Neural progenitor cell (in vitro differentiated cells): Measurements from ENCODE around the gene SLC43A1. TPM values are rescaled to one million over a fixed set of nuclear protein-coding genes. Genes with fewer than 3 reads are reported as not detected.

Experiments
- DNase-seq: peaks from one replicate; pipeline ENCODE4 v3.0.0-alpha.2; 2016; ENCODE audit warnings: low spot score
- H2AFZ ChIP-seq: fragments of 200-600 bp; sonication (generic); replicated peaks from 2 replicates; pipeline ENCODE4 v1.6.1; 2016; ENCODE audit warnings: antibody characterized with exemption
- H3F3A ChIP-seq: fragments of 200-600 bp; sonication (generic); 2 replicates; pipeline ENCODE4 v1.6.1; 2016; ENCODE audit warnings: antibody characterized with exemption, low read depth
- H3K27ac ChIP-seq: fragments of 200-600 bp; sonication (generic); 2 replicates; pipeline ENCODE4 v1.5.1; 2016; ENCODE audit warnings: mild to moderate bottlenecking
- H3K27me3 ChIP-seq: fragments of 200-600 bp; sonication (generic); 2 replicates; pipeline ENCODE4 v1.6.1; 2016; ENCODE audit warnings: mild to moderate bottlenecking, moderate library complexity
- H3K36me3 ChIP-seq: fragments of 200-600 bp; sonication (generic); 2 replicates; pipeline ENCODE4 v1.5.1; 2016
- H3K4me1 ChIP-seq: fragments of 200-600 bp; sonication (generic); 2 replicates; pipeline ENCODE4 v1.6.1; 2016; ENCODE audit warnings: mixed run types
- H3K4me2 ChIP-seq: fragments of 200-600 bp; sonication (generic); 2 replicates; pipeline ENCODE4 v1.6.1; 2016
- H3K4me3 ChIP-seq: fragments of 200-600 bp; sonication (generic); 2 replicates; pipeline ENCODE4 v1.5.1; 2016
- H3K79me2 ChIP-seq: fragments of 200-600 bp; sonication (generic); 2 replicates; pipeline ENCODE4 v1.6.1; 2016; ENCODE audit warnings: low read depth
- H3K9ac ChIP-seq: fragments of 200-600 bp; sonication (generic); 2 replicates; pipeline ENCODE4 v1.6.1; 2016
- H3K9me3 ChIP-seq: fragments of 200-600 bp; sonication (generic); 2 replicates; pipeline ENCODE4 v1.5.1; 2016; ENCODE audit warnings: low read depth
- H4K20me1 ChIP-seq: fragments of 200-600 bp; sonication (generic); 2 replicates; pipeline ENCODE4 v1.6.1; 2016; ENCODE audit warnings: low read depth
- H3K27ac Mint-ChIP-seq: 3 replicates; pipeline ENCODE4 v1.8.0; 2021; ENCODE audit warnings: mixed read lengths
- H3K27me3 Mint-ChIP-seq: 2 replicates; pipeline ENCODE4 v1.8.0; 2022; ENCODE audit warnings: low read depth, mild to moderate bottlenecking, inconsistent platforms, moderate library complexity, mixed read lengths; ENCODE audit not compliant: insufficient read depth
- H3K36me3 Mint-ChIP-seq: 3 replicates; pipeline ENCODE4 v1.8.0; 2021; ENCODE audit warnings: mixed read lengths
- H3K4me1 Mint-ChIP-seq: 3 replicates; pipeline ENCODE4 v1.8.0; 2021; ENCODE audit warnings: mixed read lengths
- H3K4me3 Mint-ChIP-seq: 3 replicates; pipeline ENCODE4 v1.8.0; 2021; ENCODE audit warnings: mild to moderate bottlenecking, moderate library complexity, mixed read lengths
- H3K9me3 Mint-ChIP-seq: 3 replicates; pipeline ENCODE4 v1.8.0; 2020; ENCODE audit warnings: mixed read lengths
- EZH2 ChIP-seq: fragments of 200-600 bp; sonication (generic); IDR thresholded peaks from 2 replicates; pipeline ENCODE4 v1.6.1; 2017; ENCODE audit warnings: antibody characterized with exemption, mild to moderate bottlenecking, moderate library complexity
- EZH2phosphoT487 ChIP-seq: fragments of 200-600 bp; sonication (generic); IDR thresholded peaks from 2 replicates; pipeline ENCODE4 v1.6.1; 2017; ENCODE audit warnings: antibody characterized with exemption
- total RNA-seq: library from RNA; depleted of rRNA; stranded (reverse); fragments of >200 nt; gene quantifications from 2 replicates; pipeline ENCODE4 v1.2.3, GENCODE V29; 2015; ENCODE audit warnings: low replicate concordance
- TF ChIP-seq, protein P1 (sequence below): fragments of 200-600 bp; sonication (generic); IDR thresholded peaks from 2 replicates; pipeline ENCODE4 v1.5.1; 2017; ENCODE audit warnings: antibody characterized with exemption, mild to moderate bottlenecking

Gene SLC43A1
- total RNA-seq, 1 donor from 2014 or later, result 0.99 TPM

DNA sequence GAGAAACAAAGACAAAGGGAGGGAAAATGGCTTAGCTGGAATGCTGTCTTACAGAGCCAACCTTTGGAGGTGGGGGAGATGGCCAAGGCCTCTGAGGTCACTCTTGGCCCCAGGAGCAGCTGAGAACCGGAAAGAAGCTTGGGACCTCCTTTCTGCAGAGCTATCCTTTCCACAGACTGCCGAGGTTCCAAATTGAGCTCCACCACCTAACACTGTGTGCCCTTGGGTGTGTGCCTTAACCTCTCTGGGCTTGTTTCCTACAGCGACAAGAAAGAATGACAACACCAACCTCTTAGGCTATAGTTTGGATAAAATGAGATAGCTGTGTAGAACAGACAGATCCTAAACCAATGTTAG lies 32.0 kb downstream of the SLC43A1 start:
- Histone ChIP-seq H3K9me3 (no peaks in the 10 kb centered on the region), H3K9ac (no peak overlapping the region), H3K4me3 (peak overlapping the region; percentile 67), H2AFZ (peak overlapping the region; percentile 90), H3K27me3 (peaks cover 67% of the 10 kb centered on the region), H3K4me1 (peaks cover 6% of the 10 kb centered on the region), H3K36me3 (no peaks in the 10 kb centered on the region), H3K27ac (no peak overlapping the region), H4K20me1 (peaks cover 8% of the 10 kb centered on the region), H3K79me2 (no peaks in the 10 kb centered on the region), H3K4me2 (peak overlapping the region; percentile 97), H3F3A (peaks cover 23% of the 10 kb centered on the region)
- Mint-ChIP-seq H3K4me1 (peaks cover 44% of the 10 kb centered on the region), H3K27me3 (peaks cover 38% of the 10 kb centered on the region), H3K36me3 (no peaks in the 10 kb centered on the region), H3K4me3 (peak overlapping the region; percentile 77), H3K9me3 (no peaks in the 10 kb centered on the region), H3K27ac (no peak overlapping the region)
- no peak for DNase-seq
- TF ChIP-seq EZH2, result no peak
- no peak for TF ChIP-seq EZH2phosphoT487
- TF ChIP-seq, protein P1, sequence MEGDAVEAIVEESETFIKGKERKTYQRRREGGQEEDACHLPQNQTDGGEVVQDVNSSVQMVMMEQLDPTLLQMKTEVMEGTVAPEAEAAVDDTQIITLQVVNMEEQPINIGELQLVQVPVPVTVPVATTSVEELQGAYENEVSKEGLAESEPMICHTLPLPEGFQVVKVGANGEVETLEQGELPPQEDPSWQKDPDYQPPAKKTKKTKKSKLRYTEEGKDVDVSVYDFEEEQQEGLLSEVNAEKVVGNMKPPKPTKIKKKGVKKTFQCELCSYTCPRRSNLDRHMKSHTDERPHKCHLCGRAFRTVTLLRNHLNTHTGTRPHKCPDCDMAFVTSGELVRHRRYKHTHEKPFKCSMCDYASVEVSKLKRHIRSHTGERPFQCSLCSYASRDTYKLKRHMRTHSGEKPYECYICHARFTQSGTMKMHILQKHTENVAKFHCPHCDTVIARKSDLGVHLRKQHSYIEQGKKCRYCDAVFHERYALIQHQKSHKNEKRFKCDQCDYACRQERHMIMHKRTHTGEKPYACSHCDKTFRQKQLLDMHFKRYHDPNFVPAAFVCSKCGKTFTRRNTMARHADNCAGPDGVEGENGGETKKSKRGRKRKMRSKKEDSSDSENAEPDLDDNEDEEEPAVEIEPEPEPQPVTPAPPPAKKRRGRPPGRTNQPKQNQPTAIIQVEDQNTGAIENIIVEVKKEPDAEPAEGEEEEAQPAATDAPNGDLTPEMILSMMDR, result no peak

DNA sequence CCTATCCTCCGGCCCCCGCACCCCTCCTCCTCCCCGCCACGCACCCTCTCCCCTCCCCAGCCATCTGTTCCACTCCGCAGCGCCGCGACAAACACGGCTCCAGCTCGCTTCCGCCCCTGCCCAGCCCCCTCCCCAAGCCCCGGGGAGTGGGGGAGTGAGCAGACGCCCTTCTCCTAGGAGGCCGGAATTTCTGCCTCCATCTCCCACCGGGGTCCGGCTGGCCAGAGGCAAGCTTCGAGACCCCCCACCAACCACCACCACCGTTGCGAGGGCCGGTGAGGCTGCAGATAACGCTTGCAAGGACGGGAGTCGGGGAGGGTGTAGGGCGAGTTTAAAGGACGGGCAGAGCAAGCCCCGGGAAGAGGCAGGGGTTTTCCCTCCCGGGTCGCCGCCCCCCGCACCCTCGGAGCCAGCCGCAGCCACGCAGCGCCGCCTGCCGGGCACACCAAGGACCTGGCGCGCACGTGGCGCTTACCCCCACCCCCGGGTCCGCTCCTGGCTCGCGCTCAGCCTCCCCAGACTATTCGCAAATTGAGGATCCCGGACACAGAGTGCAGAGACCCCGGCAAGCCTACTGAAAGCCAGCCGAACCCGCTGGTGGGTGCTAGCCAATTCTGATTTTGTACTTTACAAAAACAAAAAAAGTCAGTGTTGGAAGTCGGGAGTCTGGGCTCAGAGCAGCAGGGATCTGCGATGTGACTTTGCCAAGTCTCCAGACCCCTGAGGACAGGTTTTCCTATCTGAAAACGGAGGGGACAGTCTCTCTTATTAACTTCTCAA lies 32.5 kb downstream of the SLC43A1 start:
- peaks cover 39% of the 10 kb centered on the region for H3K27me3 Mint-ChIP-seq
- no peak overlapping the region for H3K9ac ChIP-seq

DNA sequence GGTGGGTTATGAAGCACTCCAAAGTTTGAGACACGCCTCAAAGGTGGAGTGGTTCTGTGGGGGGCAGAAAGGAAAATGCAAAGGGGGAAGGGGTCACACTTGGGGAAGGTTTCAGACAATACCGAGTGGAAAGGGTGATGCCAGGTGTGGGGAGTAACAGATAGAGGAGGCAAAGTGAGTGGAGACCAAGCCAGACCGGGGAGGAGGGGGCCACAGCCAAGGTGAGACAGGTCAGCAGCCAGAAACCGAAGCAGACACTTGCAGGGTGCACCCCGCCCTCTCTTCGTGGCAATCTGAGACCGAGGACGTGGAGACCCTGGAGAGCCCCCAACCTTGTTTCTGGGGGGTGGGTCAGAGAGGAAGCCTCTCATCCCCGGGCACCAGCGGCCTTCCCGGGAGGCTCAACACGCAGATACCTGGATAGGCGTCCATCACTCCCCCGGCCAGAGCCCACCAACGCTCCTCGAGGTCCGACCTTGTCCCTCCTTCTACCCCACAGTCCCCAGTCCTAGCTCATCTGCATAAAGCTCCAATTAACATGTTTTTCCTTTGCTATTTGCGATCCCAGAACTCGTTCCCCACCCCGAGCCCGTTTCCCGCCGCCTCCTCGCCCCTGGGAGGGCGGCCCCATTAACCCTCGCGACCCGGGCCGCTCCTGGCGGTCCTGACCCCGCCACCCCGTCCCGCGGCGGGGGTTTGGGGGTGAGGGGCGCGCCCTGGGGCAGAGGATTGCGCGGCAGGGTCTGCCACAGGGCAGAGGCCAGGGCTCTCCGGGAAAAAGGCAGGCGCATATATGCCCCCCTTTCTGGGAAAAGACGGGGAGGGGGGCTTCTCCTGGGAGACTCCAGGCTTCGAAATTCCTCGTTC lies 33.4 kb downstream of the SLC43A1 start:
- H3K36me3 Mint-ChIP-seq, result no peaks in the 10 kb centered on the region
- H3K4me3 Mint-ChIP-seq, result peak overlapping the region; percentile 83
- H3K4me1 Mint-ChIP-seq, result peaks cover 43% of the 10 kb centered on the region
- H3K4me2 ChIP-seq, result peak overlapping the region; percentile 97
- H4K20me1 ChIP-seq, result peaks cover 10% of the 10 kb centered on the region
- TF ChIP-seq EZH2, result peak; percentile 91
- no peak for TF ChIP-seq EZH2phosphoT487
- no peak for DNase-seq
- H2AFZ ChIP-seq, result peak overlapping the region; percentile 90
- H3K36me3 ChIP-seq, result no peaks in the 10 kb centered on the region
- peaks cover 30% of the 10 kb centered on the region for H3F3A ChIP-seq
- H3K4me1 ChIP-seq, result peaks cover 6% of the 10 kb centered on the region
- no peaks in the 10 kb centered on the region for H3K9me3 ChIP-seq
- no peak overlapping the region for H3K27ac ChIP-seq
- no peak overlapping the region for H3K9ac ChIP-seq
- H3K27me3 Mint-ChIP-seq, result peaks cover 47% of the 10 kb centered on the region
- H3K79me2 ChIP-seq, result no peaks in the 10 kb centered on the region
- peaks cover 81% of the 10 kb centered on the region for H3K27me3 ChIP-seq
- H3K4me3 ChIP-seq, result peak overlapping the region; percentile 67
- H3K27ac Mint-ChIP-seq, result no peak overlapping the region
- H3K9me3 Mint-ChIP-seq, result no peaks in the 10 kb centered on the region

More for the DNA sequence above, 32.5 kb downstream of the SLC43A1 start:
- Mint-ChIP-seq H3K27ac (no peak overlapping the region), H3K9me3 (no peaks in the 10 kb centered on the region), H3K4me1 (peaks cover 44% of the 10 kb centered on the region), H3K36me3 (no peaks in the 10 kb centered on the region), H3K4me3 (peak overlapping the region; percentile 83)
- H3F3A ChIP-seq, result peaks cover 24% of the 10 kb centered on the region
- H3K36me3 ChIP-seq, result no peaks in the 10 kb centered on the region
- no peaks in the 10 kb centered on the region for H3K79me2 ChIP-seq
- no peak overlapping the region for H3K27ac ChIP-seq
- peaks cover 8% of the 10 kb centered on the region for H4K20me1 ChIP-seq
- H2AFZ ChIP-seq, result peak overlapping the region; percentile 90
- H3K4me1 ChIP-seq, result peaks cover 6% of the 10 kb centered on the region
- peak; percentile 83 for DNase-seq
- TF ChIP-seq, protein P1, result peak; percentile 83
- TF ChIP-seq EZH2phosphoT487 (peak; percentile 76), EZH2 (peak; percentile 90)
- peak overlapping the region; percentile 97 for H3K4me2 ChIP-seq
- peaks cover 73% of the 10 kb centered on the region for H3K27me3 ChIP-seq
- H3K9me3 ChIP-seq, result no peaks in the 10 kb centered on the region
- H3K4me3 ChIP-seq, result peak overlapping the region; percentile 67
